PC-3 (cell line): Measurements from ENCODE around the gene VSTM2B. TPM values are rescaled to one million over a fixed set of nuclear protein-coding genes. Genes with fewer than 3 reads are reported as not detected.

Source experiments
- ATAC-seq: fragments of 200-7000 bp; cut with Tn5 transposase; 2 replicates; pipeline ENCODE4 v1.9.1; 2020; ENCODE audit warnings: mild to moderate bottlenecking, moderate library complexity
- BruUV-seq: library from RNA; stranded (reverse); fragments of 400-500 nt; replicated peaks from 2 replicates; lab custom pipeline; 2021; lab: Mats Ljungman, UMichigan
- CTCF ChIA-PET: fragments of 300-600 bp; sonication (Branson Sonifier 250); formaldehyde crosslinking; loops from one replicate; lab custom pipeline; 2022; ENCODE audit warnings: antibody characterized with exemption; lab: Charles Lee
- POLR2A ChIA-PET: fragments of 300-600 bp; sonication (Branson Sonifier 250); formaldehyde crosslinking; loops from one replicate; lab custom pipeline; 2022; ENCODE audit warnings: antibody characterized with exemption; ENCODE audit not compliant: unreplicated experiment; lab: Charles Lee
- DNase-seq: peaks from one replicate; pipeline ENCODE4 v3.0.0-alpha.2; 2015
- H2AFZ ChIP-seq: fragments of 300-600 bp; sonication (generic); 2 replicates; pipeline ENCODE4 v1.6.0; 2016; ENCODE audit warnings: antibody characterized with exemption, low read length
- H3F3A ChIP-seq: fragments of 300-600 bp; sonication (generic); one replicate; pipeline ENCODE4 v1.6.0; 2017; ENCODE audit warnings: antibody characterized with exemption, low read length, control low read depth, mild to moderate bottlenecking; ENCODE audit not compliant: unreplicated experiment
- H3K27ac ChIP-seq: fragments of 300-600 bp; sonication (generic); 2 replicates; pipeline ENCODE4 v1.5.1; 2016; ENCODE audit warnings: mild to moderate bottlenecking, low read length
- H3K27me3 ChIP-seq: fragments of 300-600 bp; sonication (generic); 2 replicates; pipeline ENCODE4 v1.6.1; 2016; ENCODE audit warnings: low read length, mixed read lengths
- H3K36me3 ChIP-seq: fragments of 300-600 bp; sonication (generic); 2 replicates; pipeline ENCODE4 v1.6.1; 2016; ENCODE audit warnings: low read depth, mixed run types, low read length, mixed read lengths
- H3K4me1 ChIP-seq: fragments of 300-600 bp; sonication (generic); 2 replicates; pipeline ENCODE4 v1.5.1; 2016; ENCODE audit warnings: low read length; ENCODE audit not compliant: insufficient read depth
- H3K4me2 ChIP-seq: fragments of 300-600 bp; sonication (generic); 2 replicates; pipeline ENCODE4 v1.6.0; 2016; ENCODE audit warnings: low read length
- H3K4me3 ChIP-seq: fragments of 300-600 bp; sonication (generic); 2 replicates; pipeline ENCODE4 v1.5.1; 2016; ENCODE audit warnings: mild to moderate bottlenecking, low read length, mixed read lengths
- H3K79me2 ChIP-seq: fragments of 300-600 bp; sonication (generic); 2 replicates; pipeline ENCODE4 v1.6.1; 2017; ENCODE audit warnings: low read length, mixed read lengths
- H3K9ac ChIP-seq: fragments of 300-600 bp; sonication (generic); 2 replicates; pipeline ENCODE4 v1.6.0; 2016; ENCODE audit warnings: mild to moderate bottlenecking, low read length
- H3K9me2 ChIP-seq: fragments of 300-600 bp; sonication (generic); replicated peaks from 2 replicates; pipeline ENCODE4 v1.6.1; 2016; ENCODE audit warnings: mixed run types, low read length, mixed read lengths
- H3K9me3 ChIP-seq: fragments of 300-600 bp; sonication (generic); 2 replicates; pipeline ENCODE4 v1.6.1; 2016; ENCODE audit warnings: low read length, mixed read lengths
- H4K20me1 ChIP-seq: fragments of 300-600 bp; sonication (generic); 2 replicates; pipeline ENCODE4 v1.6.1; 2016; ENCODE audit warnings: low read length, mixed read lengths
- EZH2 ChIP-seq: fragments of 300-600 bp; sonication (generic); IDR thresholded peaks from one replicate; pipeline ENCODE4 v1.6.1; 2017; ENCODE audit warnings: antibody characterized with exemption, mild to moderate bottlenecking, low read length; ENCODE audit not compliant: unreplicated experiment
- EZH2phosphoT487 ChIP-seq: fragments of 300-600 bp; sonication (generic); IDR thresholded peaks from 2 replicates; pipeline ENCODE4 v1.6.1; 2018; ENCODE audit warnings: mild to moderate bottlenecking, antibody characterized with exemption, low read length, borderline replicate concordance
- intact Hi-C: fragments of 100-400 bp; cut with micrococcal nuclease; formaldehyde crosslinking; loops from 2 replicates; pipeline ENCODE4 v1.9.0; 2023
- total RNA-seq: library from RNA; depleted of rRNA; stranded (reverse); fragments of >200 nt; gene quantifications from 2 replicates; pipeline ENCODE4 v1.2.3, GENCODE V29; 2014
- TF ChIP-seq, protein P1 (sequence below): fragments of 300-600 bp; sonication (generic); conservative IDR thresholded peaks from 2 replicates; pipeline ENCODE4 v1.5.1; 2017; ENCODE audit warnings: antibody characterized with exemption, low read depth, mild to moderate bottlenecking, low read length

The VSTM2B gene
- total RNA-seq, 1 experiment from 2014 or later: not detected

DNA sequence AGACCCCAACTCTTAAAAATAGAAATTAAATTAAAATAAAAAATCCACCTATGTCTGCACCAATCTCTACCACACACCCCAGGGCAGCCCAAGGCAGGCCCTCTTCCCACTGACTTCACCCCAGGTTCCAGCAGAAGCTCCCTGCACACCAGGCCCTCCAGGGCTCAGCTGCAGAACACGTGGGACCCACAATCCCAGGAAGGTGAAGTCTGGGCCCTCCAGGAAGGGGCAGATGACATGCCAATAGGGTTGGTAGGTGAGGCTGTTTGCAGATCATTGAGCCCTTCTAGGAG, 19.2 kb upstream of the VSTM2B start:
- POLR2A ChIA-PET: no interaction called here
- Histone ChIP-seq H2AFZ (no peak overlapping the region), H3K9me2 (no peaks in the 10 kb centered on the region), H3K27me3 (0 out of 2 replicates have a peak, but pooled peaks cover 13% of the 10 kb centered on the region), H3K27ac (no peak overlapping the region), H4K20me1 (no peaks in the 10 kb centered on the region), H3K9ac (no peak overlapping the region), H3K36me3 (no peaks in the 10 kb centered on the region), H3K4me1 (no peaks in the 10 kb centered on the region), H3K4me2 (no peak overlapping the region), H3F3A (no peaks in the 10 kb centered on the region), H3K79me2 (no peaks in the 10 kb centered on the region), H3K4me3 (no peak overlapping the region), H3K9me3 (no peaks in the 10 kb centered on the region)
- DNase-seq (no peak), ATAC-seq (no peak)
- CTCF ChIA-PET: no interaction called here
- no peak for TF ChIP-seq EZH2
- no peak for TF ChIP-seq EZH2phosphoT487
- TF ChIP-seq, protein P1, sequence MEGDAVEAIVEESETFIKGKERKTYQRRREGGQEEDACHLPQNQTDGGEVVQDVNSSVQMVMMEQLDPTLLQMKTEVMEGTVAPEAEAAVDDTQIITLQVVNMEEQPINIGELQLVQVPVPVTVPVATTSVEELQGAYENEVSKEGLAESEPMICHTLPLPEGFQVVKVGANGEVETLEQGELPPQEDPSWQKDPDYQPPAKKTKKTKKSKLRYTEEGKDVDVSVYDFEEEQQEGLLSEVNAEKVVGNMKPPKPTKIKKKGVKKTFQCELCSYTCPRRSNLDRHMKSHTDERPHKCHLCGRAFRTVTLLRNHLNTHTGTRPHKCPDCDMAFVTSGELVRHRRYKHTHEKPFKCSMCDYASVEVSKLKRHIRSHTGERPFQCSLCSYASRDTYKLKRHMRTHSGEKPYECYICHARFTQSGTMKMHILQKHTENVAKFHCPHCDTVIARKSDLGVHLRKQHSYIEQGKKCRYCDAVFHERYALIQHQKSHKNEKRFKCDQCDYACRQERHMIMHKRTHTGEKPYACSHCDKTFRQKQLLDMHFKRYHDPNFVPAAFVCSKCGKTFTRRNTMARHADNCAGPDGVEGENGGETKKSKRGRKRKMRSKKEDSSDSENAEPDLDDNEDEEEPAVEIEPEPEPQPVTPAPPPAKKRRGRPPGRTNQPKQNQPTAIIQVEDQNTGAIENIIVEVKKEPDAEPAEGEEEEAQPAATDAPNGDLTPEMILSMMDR: no peak
- no TSS peak for BruUV-seq
- intact Hi-C loops: no loop called here

- Histone ChIP-seq H3K27ac (no peak overlapping the region), H3K9ac (no peak overlapping the region), H3K9me2 (no peaks in the 10 kb centered on the region), H3K4me2 (no peak overlapping the region), H3K4me3 (no peak overlapping the region), H3K9me3 (no peaks in the 10 kb centered on the region), H2AFZ (no peak overlapping the region), H3F3A (no peaks in the 10 kb centered on the region), H3K27me3 (0 out of 2 replicates have a peak, but pooled peaks cover 8% of the 10 kb centered on the region), H3K4me1 (no peaks in the 10 kb centered on the region), H3K36me3 (no peaks in the 10 kb centered on the region), H4K20me1 (no peaks in the 10 kb centered on the region), H3K79me2 (no peaks in the 10 kb centered on the region)
- ATAC-seq (no peak), DNase-seq (no peak)
- intact Hi-C loops: no loop called here
- no TSS peak for BruUV-seq
- ChIA-PET CTCF (no interaction called here), POLR2A (no interaction called here)
- no peak for TF ChIP-seq EZH2
- no peak for TF ChIP-seq EZH2phosphoT487
- TF ChIP-seq, protein P1: no peak
Measured at GRCh38 chr19:29507081-29507860, 18.5 kb upstream of the VSTM2B start.

DNA sequence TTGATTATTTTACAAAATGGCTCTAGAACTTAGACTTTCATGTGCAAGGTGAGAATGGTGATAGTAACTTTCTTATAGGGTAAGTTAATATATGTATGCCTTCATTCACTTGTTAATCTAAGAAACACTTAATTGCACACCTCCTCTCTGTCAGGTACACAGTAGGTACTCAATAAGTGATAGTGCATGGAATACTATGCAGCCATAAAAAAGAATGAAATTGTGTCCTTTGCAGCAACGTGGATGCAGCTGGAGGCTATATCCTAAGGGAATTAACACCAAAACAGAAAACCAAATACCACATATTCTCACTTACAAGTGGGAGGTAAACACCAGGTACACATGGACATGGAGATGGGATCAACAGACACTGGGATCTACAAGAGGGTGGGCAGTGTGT, 17.6 kb upstream of the VSTM2B start:
- CTCF ChIA-PET: no interaction called here
- no peaks in the 10 kb centered on the region for H3K79me2 ChIP-seq
- POLR2A ChIA-PET: no interaction called here

More for the DNA sequence above, 17.6 kb upstream of the VSTM2B start:
- no peak overlapping the region for H3K9ac ChIP-seq
- H3F3A ChIP-seq: no peaks in the 10 kb centered on the region
- no peaks in the 10 kb centered on the region for H3K9me2 ChIP-seq
- H3K27ac ChIP-seq: no peak overlapping the region
- H3K4me3 ChIP-seq: no peak overlapping the region
- H3K4me2 ChIP-seq: no peak overlapping the region
- no peaks in the 10 kb centered on the region for H3K36me3 ChIP-seq
- no peak overlapping the region for H2AFZ ChIP-seq
- no peaks in the 10 kb centered on the region for H3K4me1 ChIP-seq
- BruUV-seq: no TSS peak
- H3K27me3 ChIP-seq: no peaks in the 10 kb centered on the region
- H4K20me1 ChIP-seq: no peaks in the 10 kb centered on the region
- DNase-seq (no peak), ATAC-seq (no peak)
- intact Hi-C loops: no loop called here
- no peaks in the 10 kb centered on the region for H3K9me3 ChIP-seq
- no peak for TF ChIP-seq EZH2phosphoT487
- no peak for TF ChIP-seq EZH2
- TF ChIP-seq, protein P1: no peak
